IgD-negative memory B cell (primary cell): Measurements from ENCODE around the gene HOMEZ. TPM values are rescaled to one million over a fixed set of nuclear protein-coding genes. Genes with fewer than 3 reads are reported as not detected.
A peak's percentile ranks its signal among the peaks of the same experiment; 100 is the strongest.
"Not testable (repeated sequence)": the region's sequence is repeated elsewhere in the genome, so short reads cannot be mapped to it uniquely, and the experiment has no call there.

Experiments
- H3K27ac Mint-ChIP-seq, 3 donors: one replicate each; pipeline ENCODE4 v1.8.0; 2020 to 2022; ENCODE audit warnings: mild to moderate bottlenecking in 3 of 3, mixed read lengths in 3 of 3, moderate library complexity in 1 of 3
- H3K27me3 Mint-ChIP-seq: one replicate; pipeline ENCODE4 v1.8.0; 2021; ENCODE audit warnings: mixed read lengths
- H3K36me3 Mint-ChIP-seq: one replicate; pipeline ENCODE4 v1.8.0; 2020; ENCODE audit warnings: mild to moderate bottlenecking, mixed read lengths
- H3K4me1 Mint-ChIP-seq, 3 donors: one replicate each; pipeline ENCODE4 v1.8.0; 2020 to 2022; ENCODE audit warnings: mixed read lengths in 3 of 3, mild to moderate bottlenecking in 1 of 3
- H3K4me3 Mint-ChIP-seq, 4 donors: one replicate each; pipeline ENCODE4 v1.8.0; 2020 to 2022; ENCODE audit warnings: mild to moderate bottlenecking in 4 of 4, mixed read lengths in 4 of 4, moderate library complexity in 3 of 4
- H3K9me3 Mint-ChIP-seq, 3 donors: one replicate each; pipeline ENCODE4 v1.8.0; 2020 to 2021; ENCODE audit warnings: mixed read lengths in 3 of 3, mild to moderate bottlenecking in 1 of 3
- polyA plus RNA-seq: library from polyadenylated mRNA; unstranded; fragments of 300-500 nt; fragmentation: Illumina TruSeq; gene quantifications from one replicate; pipeline ENCODE4 v1.2.3, GENCODE V29; 2021

The HOMEZ gene
- polyA plus RNA-seq, 1 donor from 2014 or later = 5.6 TPM

DNA sequence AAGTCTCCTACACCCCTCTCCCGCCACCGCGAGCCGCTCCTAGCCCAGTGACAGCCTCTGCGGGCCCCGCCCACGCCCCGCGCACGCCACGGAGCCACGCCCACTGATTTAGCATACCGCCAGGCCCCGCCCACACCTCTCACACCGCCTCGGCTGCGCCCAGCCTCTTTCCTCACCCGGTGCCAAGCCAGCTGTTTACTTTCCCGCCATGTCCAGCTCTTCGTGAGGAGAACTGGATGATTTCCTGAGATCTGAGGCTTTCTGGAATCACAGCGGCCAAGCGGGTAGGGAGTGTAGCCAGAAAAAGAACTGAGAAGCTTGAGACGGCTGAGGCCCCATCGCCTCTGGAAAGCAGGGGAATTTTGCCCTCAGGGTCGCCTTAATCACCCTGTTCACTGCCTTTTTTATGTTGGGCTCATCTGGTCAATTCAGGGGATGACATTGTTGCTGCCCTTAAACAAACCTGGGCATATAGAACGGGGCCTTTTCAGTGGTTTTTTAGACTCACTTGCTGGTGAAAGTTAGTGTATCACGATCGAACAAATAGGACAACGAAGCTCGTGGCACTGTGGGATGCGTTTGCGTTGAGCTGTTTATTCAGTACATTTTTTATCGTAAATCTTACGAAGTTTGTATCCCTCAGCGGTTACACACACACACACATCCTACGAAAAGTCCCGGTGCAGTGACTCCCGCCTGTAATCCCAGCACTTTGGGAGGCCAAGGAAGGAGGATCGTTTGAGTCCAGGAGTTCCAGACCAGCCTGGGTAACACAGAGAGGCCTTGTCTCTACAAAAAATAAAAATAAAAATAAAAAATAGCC lies 47.9 kb downstream of the HOMEZ start, which contains the start of gene RNF212B:
TSS of gene RNF212B (plus strand) at position 165 of the 823 bp plus-strand sequence. CDS start 2,410 bp downstream, outside the sequence.
- Mint-ChIP-seq H3K27me3 (peaks cover 18% of the 10 kb centered on the region), H3K9me3 (no peaks in the 10 kb centered on the region), H3K4me3 (peak within 1 kb of the TSS in 1 of 4 donors; percentile 84), H3K27ac (peak within 1 kb of the TSS in 1 of 3 donors; percentile 16), H3K4me1 (peaks cover 0 to 6% (median 5%) of the 10 kb centered on the region in 3 donors), H3K36me3 (no peaks in the 10 kb centered on the region)

DNA sequence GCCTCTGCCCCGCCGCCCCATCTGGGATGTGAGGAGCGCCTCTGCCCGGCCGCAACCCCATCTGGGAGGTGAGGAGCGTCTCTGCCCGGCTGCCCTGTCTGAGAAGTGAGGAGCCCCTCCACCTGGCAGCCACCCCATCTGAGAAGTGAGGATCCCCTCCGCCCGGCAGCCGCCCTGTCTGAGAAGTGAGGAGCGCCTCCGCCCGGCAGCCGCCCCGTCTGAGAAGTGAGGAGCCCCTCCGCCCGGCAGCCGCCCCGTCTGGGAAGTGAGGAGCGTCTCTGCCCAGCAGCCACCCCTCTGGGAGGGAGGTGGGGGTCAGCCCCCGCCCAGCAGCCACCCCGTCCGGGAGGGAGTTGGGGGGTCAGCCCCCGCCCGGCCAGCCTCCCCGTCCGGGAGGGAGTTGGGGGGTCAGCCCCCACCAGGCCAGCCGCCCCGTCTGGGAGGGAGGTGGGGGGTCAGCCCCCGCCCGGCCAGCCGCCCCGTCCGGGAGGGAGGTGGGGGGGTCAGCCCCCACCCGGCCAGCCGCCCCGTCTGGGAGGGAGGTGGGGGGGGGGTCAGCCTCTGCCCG lies 53.6 kb downstream of the HOMEZ start:
- not testable (repeated sequence) for H3K27me3 Mint-ChIP-seq, H3K4me1 Mint-ChIP-seq, H3K36me3 Mint-ChIP-seq, H3K27ac Mint-ChIP-seq, H3K4me3 Mint-ChIP-seq, H3K9me3 Mint-ChIP-seq

DNA sequence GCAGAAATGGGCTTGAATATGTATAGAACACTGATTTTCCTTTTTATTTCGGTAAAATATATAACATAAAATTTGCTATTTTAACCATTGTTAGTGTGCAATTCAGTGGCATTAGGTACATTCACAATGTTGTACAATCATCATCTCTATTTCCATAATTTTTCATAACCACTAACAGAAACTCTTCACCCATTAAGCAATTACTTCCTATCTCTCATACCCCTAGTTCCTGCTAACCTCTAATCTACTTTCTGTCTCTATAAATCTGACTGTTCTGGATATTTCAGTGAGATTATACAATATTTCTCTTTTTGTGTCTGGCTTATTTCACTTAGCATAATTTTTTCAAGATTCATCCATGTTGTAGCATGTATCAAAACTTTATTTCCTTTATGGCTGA lies 57.1 kb downstream of the HOMEZ start:
- Mint-ChIP-seq H3K36me3 (no peaks in the 10 kb centered on the region), H3K4me1 (peaks cover 0 to 2% (median 0%) of the 10 kb centered on the region in 3 donors), H3K27ac (no peak overlapping the region), H3K27me3 (peaks cover 11% of the 10 kb centered on the region), H3K4me3 (no peak overlapping the region), H3K9me3 (peaks cover 0 to 5% (median 3%) of the 10 kb centered on the region in 3 donors)

DNA sequence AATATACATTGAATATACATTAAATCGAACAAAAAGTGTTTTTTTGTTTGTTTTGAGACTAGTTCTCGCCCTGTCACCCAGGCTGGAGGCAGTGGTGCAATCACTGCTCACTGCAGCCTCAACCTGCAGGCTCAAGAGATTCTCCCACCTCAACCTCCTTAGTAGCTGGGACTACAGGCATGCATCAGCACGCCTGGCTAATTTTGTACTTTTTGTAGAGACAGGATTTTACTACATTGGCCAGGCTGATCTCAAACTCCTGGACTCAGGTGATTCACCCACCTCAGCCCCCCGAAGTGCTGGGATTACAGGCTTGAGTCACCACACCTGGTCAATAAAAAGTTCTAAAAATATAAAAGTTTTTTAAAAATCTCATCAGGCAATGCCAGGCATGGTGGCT lies 58.4 kb downstream of the HOMEZ start:
- Mint-ChIP-seq H3K9me3 (peaks cover 0 to 5% (median 3%) of the 10 kb centered on the region in 3 donors), H3K27me3 (peaks cover 10% of the 10 kb centered on the region), H3K4me1 (peaks cover 0 to 2% (median 0%) of the 10 kb centered on the region in 3 donors), H3K4me3 (peak overlapping the region in 1 of 4 donors; percentile 23), H3K36me3 (no peaks in the 10 kb centered on the region), H3K27ac (no peak overlapping the region)

DNA sequence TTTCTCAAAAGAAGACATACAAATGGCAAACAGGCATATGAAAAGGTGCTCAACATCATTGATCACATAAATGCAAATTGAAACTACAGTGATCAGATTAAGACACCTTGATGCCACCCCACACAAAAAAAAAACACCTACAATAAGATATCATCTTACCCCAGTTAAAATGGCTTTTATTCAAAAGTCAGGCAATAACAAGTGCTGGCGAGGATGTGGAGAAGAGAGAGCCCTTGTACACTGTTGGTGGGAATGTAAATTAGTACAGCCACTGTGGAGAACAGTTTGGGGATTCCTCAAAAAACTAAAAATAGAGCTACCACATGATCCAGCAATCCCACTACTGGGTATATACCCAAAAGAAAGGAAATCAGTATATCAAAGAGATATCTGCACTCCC lies 61.0 kb downstream of the HOMEZ start:
- not testable (repeated sequence) for H3K36me3 Mint-ChIP-seq, H3K4me1 Mint-ChIP-seq, H3K27ac Mint-ChIP-seq, H3K9me3 Mint-ChIP-seq, H3K4me3 Mint-ChIP-seq
- peaks cover 22% of the 10 kb centered on the region for H3K27me3 Mint-ChIP-seq

Other genes starting within 250 kb of the HOMEZ start
- gene PSMB11, start 243.9 kb downstream of the HOMEZ start, polyA plus RNA-seq = not detected
- gene CDH24, start 228.6 kb downstream of the HOMEZ start, polyA plus RNA-seq = 0.09 TPM
- 18.8 TPM for gene ACIN1, start 191.0 kb downstream of the HOMEZ start, polyA plus RNA-seq
- gene C14orf119, start 190.6 kb downstream of the HOMEZ start, polyA plus RNA-seq = 68.7 TPM
- gene CIROP, start 181.1 kb downstream of the HOMEZ start, polyA plus RNA-seq = not detected
- not detected for gene CEBPE, start 166.9 kb downstream of the HOMEZ start, polyA plus RNA-seq
- gene SLC7A8, start 102.5 kb downstream of the HOMEZ start, polyA plus RNA-seq = 0.25 TPM
- gene RNF212B, start 48.2 kb downstream of the HOMEZ start, polyA plus RNA-seq = not detected
- gene PPP1R3E, start 16.7 kb upstream of the HOMEZ start, polyA plus RNA-seq = 2.3 TPM
- gene BCL2L2, start 20.7 kb upstream of the HOMEZ start, polyA plus RNA-seq = 0.65 TPM
- 127 TPM for gene PABPN1, start 35.3 kb upstream of the HOMEZ start, polyA plus RNA-seq
- gene SLC22A17, start 66.8 kb upstream of the HOMEZ start, polyA plus RNA-seq = 0.49 TPM
- gene EFS, start 79.0 kb upstream of the HOMEZ start, polyA plus RNA-seq = not detected
- gene IL25, start 86.7 kb upstream of the HOMEZ start, polyA plus RNA-seq = not detected
- 0.80 TPM for gene CMTM5, start 90.9 kb upstream of the HOMEZ start, polyA plus RNA-seq
- gene MYH6, start 122.1 kb upstream of the HOMEZ start, polyA plus RNA-seq = not detected
- not detected for gene MYH7, start 149.5 kb upstream of the HOMEZ start, polyA plus RNA-seq
- gene NGDN, start 183.6 kb upstream of the HOMEZ start, polyA plus RNA-seq = 74.1 TPM